ENCODE measurements around the gene USP10.
A peak's percentile ranks its signal among the peaks of the same experiment; 100 is the strongest.
"Not testable (repeated sequence)": the region's sequence is repeated elsewhere in the genome, so short reads cannot be mapped to it uniquely, and the experiment has no call there.

The USP10 gene

GRCh38 chr16:84729716-84730320 is 30.0 kb downstream of the USP10 start:
- no peak for TF ChIP-seq CTCF (IDR thresholded peaks at IDR 0.05; ENCODE audit: extremely low read depth, insufficient read depth, missing control alignments)
- in situ Hi-C loops (cut with MboI; ENCODE audit: low pct_unique_long_range_greater_than_20kb, low sequenced_read_pairs, unreplicated experiment) = loop anchor here (5.0 kb wide), 2 partner anchors 108 to 223 kb away; no protein-coding TSS in a partner anchor
- no peak for DNase-seq (ENCODE audit: low spot score)

GRCh38 chr16:84730406-84731106 is 30.8 kb downstream of the USP10 start:
- peak; percentile 66 for DNase-seq (ENCODE audit: low spot score)
- no peak for TF ChIP-seq CTCF (IDR thresholded peaks at IDR 0.05; ENCODE audit: extremely low read depth, insufficient read depth, missing control alignments)
- in situ Hi-C loops (cut with MboI; ENCODE audit: low pct_unique_long_range_greater_than_20kb, low sequenced_read_pairs, unreplicated experiment) = loop anchor here (5.0 kb wide), 1 partner anchor 108 kb away; no protein-coding TSS in a partner anchor

- in situ Hi-C loops (cut with MboI; ENCODE audit: low pct_unique_long_range_greater_than_20kb, low sequenced_read_pairs, unreplicated experiment) = loop anchor here (5.0 kb wide), 1 partner anchor 110 kb away; no protein-coding TSS in a partner anchor
- DNase-seq (ENCODE audit: low spot score) = not testable (repeated sequence)
Measured at GRCh38 chr16:84732332-84732673, 32.5 kb downstream of the USP10 start.

GRCh38 chr16:84732674-84733352 is 33.0 kb downstream of the USP10 start:
- no peak for TF ChIP-seq CTCF (IDR thresholded peaks at IDR 0.05; ENCODE audit: extremely low read depth, insufficient read depth, missing control alignments)
- in situ Hi-C loops (cut with MboI; ENCODE audit: low pct_unique_long_range_greater_than_20kb, low sequenced_read_pairs, unreplicated experiment) = loop anchor here (5.0 kb wide), 1 partner anchor 111 kb away; no protein-coding TSS in a partner anchor
- no peak for DNase-seq (ENCODE audit: low spot score)

- TF ChIP-seq CTCF (IDR thresholded peaks at IDR 0.05; ENCODE audit: extremely low read depth, insufficient read depth, missing control alignments) = no peak
- in situ Hi-C loops (cut with MboI; ENCODE audit: low pct_unique_long_range_greater_than_20kb, low sequenced_read_pairs, unreplicated experiment) = no loop called here
- no peak for DNase-seq (ENCODE audit: low spot score)
Measured at GRCh38 chr16:84735849-84736586, 36.2 kb downstream of the USP10 start.

GRCh38 chr16:84737192-84738011 is 37.6 kb downstream of the USP10 start:
- TF ChIP-seq CTCF (IDR thresholded peaks at IDR 0.05; ENCODE audit: extremely low read depth, insufficient read depth, missing control alignments) = no peak
- no peak for DNase-seq (ENCODE audit: low spot score)
- in situ Hi-C loops (cut with MboI; ENCODE audit: low pct_unique_long_range_greater_than_20kb, low sequenced_read_pairs, unreplicated experiment) = no loop called here

All from GM13977 (cell line).